CD4-positive, alpha-beta T cell treated with Interleukin-10 for 1 hour (primary cell): ENCODE measurements around the gene GDI2.
"Not testable (repeated sequence)": the region's sequence is repeated elsewhere in the genome, so short reads cannot be mapped to it uniquely, and the experiment has no call there.

ENCODE experiments used
- DNase-seq: peaks from one replicate; pipeline ENCODE4 v3.0.0-alpha.2; 2020

The GDI2 gene

GRCh38 chr10:5777758-5778157, 35.5 kb downstream of the GDI2 start:
- DNase-seq = not testable (repeated sequence)

GRCh38 chr10:5776881-5777197, 36.4 kb downstream of the GDI2 start:
- no peak for DNase-seq

- DNase-seq = no peak
Measured at GRCh38 chr10:5776136-5776880, 36.9 kb downstream of the GDI2 start.

DNA sequence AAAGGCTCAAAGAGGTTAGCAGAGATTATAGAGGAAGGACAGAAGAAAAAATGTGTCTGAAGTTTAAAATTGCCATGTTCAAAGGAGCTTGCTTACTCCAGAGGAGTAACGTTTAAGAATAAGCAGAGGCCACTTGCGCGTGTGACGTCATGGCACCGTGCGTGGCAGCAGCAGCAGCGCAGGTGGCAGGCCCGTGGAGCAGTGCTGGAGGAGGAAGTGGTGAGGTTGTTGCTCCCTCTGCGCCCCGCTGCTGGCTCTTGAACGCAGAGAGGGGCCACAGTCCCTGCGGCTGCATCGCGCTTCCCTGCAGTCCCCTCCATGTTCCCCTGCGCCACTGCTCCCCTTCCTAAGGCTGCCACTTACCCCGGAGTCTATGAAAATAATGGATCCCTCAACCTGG, 37.5 kb downstream of the GDI2 start:
- DNase-seq = peak; percentile 81

GRCh38 chr10:5774987-5775620, 38.1 kb downstream of the GDI2 start:
- DNase-seq = no peak

DNA sequence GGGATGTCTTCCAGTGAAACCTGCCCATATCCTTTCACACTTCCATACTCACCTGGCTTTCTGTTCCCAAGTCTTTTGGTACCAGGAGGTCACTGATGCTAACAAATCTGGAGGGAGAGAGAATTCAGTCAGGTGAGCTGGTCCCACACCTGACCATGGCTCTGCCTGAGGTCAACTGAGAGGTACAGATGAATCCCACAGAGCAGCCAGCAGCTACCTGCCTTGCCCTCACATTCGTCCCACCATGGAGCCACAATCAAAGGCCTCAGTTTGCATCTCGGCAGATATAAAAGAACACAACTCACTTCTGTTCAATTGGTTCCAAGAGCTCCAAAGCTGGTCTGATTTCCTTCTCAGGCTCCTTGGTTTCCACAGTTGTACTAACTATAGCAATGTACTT, 47.0 kb downstream of the GDI2 start:
- no peak for DNase-seq

GRCh38 chr10:5765617-5766016, 47.6 kb downstream of the GDI2 start:
- DNase-seq = no peak

DNA sequence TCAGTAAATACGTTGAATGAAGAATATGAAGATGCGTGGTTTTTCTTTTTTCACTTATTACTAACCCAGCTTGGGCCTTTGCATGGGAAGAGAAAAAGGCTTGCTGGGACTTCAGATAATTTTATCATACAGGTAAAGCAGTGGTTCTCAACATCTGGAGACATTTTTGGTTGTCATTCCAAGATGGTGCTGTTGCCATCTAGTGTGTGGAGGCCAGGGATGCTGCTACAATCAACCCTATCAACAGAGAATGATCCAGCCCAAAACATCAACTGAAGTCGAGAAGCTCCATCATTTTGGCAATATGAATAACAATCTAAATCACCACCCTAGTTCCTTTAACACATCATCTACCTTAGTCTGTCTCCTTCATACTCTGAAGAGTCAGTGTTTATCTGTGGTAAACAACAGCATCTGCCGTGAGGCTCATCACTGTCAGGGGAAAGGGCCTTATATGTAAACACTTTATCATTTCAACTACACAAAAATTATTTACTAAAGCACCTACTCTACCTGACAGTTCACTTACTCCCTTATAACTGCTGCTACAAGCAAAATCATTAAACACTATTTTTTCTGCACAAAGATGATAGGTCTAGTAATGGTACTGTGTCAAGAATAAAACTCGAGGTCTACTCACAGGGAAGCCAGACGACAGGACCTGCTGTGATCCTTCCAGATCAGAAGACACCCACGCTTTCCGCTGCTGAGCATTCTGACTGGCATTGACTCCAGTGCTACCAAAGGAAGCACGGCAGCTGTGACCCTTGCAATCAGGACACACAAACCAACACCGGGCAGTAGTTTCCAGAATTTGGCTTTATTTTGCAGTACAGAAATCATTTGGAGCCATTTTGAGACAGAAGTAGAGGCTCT, 48.6 kb downstream of the GDI2 start:
- no peak for DNase-seq

DNA sequence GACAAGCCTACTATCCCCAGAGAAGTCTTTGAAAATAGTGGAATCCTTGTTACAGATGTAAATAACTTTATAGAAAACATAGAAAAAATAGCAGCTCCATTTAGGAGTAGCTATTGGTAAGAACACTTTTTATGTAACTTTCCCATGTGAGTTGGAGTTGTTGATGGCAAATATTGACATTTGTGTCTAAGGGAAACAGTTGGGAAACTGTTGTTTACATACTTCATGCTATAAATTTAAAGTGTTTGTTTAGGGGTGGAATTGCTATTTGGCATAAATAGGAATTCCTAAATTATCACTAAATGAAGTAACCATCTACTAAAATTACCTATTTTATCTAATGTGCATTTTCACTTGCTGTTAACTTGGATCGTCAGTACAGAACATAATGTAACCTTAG, 50.7 kb downstream of the GDI2 start:
- DNase-seq = no peak

GRCh38 chr10:5761220-5761619, 52.0 kb downstream of the GDI2 start:
- DNase-seq = no peak

DNA sequence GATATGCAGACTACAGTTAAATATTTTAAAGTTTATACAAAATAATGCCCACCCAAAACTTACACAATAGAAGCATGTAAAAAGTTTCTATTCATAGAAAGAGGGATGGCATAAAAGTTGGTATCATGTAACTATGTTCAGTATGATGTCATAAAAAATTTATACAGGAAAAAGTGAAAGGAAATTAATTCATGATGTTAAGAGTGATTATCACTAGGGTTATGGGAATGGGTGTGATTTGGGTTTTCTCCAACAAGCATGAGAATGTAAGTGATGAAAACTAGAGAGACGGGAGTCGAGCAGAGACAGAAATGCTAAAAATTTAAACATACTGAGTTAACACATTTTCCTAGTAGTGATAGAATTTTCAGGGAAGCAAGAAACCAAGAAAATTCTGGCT, 52.7 kb downstream of the GDI2 start:
- no peak for DNase-seq

DNA sequence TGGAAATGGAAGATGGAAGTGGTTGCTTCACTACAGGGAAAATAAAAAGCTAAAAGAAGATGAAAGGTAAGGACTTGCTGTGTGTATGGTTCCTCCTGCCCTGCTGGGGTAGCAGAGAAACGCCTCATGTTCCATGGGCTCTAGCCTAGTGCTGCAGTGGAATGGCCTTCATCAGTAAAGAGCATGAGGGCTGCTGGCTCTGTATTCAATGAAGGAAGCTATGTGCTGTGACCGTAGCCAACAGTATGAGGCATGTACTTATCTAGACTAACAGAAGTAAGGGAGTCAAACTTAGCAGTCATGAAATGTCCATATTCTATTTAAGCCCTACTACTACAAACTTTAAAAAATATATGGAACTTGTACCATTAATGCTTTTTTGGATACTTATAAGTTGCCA, 54.3 kb downstream of the GDI2 start:
- no peak for DNase-seq

- no peak for DNase-seq
Measured at GRCh38 chr10:5757766-5758517, 55.3 kb downstream of the GDI2 start.

GRCh38 chr10:5752301-5752871, 60.8 kb downstream of the GDI2 start:
- DNase-seq = no peak

DNA sequence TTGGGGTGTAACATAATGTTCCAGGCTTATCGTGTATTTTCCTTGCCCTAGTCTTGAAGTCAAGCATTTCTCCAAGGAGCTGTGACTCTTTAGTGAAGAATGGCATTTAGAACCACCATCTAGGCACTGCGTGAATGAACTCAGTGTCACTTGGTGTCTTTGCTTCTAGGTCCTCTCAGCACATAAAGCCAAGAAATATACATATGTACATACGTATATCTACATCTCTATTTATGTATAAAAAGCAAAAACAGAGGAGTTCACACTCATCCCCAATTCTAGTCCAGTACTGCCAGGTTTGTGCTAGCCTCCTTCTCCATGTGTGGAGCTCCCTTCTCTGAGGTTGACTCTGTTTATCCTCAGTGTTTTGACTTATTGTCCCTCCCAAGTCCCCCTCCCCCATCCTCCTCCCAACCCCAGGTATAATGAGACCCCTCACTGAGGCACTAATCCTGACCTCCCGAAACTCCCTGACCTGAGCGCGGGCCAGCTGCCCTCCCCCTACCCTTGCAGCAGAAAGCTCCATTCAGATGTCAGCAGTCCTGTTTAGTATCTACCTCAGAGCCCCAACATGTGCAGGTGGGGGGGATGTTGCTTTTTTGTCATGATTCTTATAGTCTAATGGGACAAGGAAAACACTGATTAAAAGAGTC, 61.5 kb downstream of the GDI2 start:
- no peak for DNase-seq

GRCh38 chr10:5748394-5748803, 64.8 kb downstream of the GDI2 start:
- DNase-seq = no peak

GRCh38 chr10:5746197-5746596, 67.0 kb downstream of the GDI2 start:
- no peak for DNase-seq

GRCh38 chr10:5744849-5745248, 68.4 kb downstream of the GDI2 start:
- no peak for DNase-seq

DNA sequence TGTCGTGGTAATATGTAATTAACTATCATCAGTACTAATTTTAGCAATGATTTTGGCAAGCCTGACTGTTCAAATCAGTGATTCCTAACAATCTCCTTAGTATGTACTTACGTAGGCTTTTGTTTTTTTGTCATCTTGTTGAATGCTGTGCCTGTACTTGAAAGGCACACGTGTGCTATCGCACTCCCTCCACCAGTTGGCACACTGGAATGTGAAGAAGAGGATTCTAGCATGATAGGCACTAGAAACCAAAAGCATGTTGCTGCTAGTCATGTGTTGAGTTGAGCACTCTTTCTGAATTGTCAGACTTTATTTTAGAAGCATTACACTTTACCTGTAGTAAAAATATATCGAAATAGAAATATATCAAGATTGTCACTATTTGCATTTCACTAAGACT, 69.5 kb downstream of the GDI2 start:
- no peak for DNase-seq

GRCh38 chr10:5742116-5742515, 71.1 kb downstream of the GDI2 start:
- DNase-seq = no peak

- DNase-seq = no peak
Measured at GRCh38 chr10:5741276-5741675, 72.0 kb downstream of the GDI2 start.

DNA sequence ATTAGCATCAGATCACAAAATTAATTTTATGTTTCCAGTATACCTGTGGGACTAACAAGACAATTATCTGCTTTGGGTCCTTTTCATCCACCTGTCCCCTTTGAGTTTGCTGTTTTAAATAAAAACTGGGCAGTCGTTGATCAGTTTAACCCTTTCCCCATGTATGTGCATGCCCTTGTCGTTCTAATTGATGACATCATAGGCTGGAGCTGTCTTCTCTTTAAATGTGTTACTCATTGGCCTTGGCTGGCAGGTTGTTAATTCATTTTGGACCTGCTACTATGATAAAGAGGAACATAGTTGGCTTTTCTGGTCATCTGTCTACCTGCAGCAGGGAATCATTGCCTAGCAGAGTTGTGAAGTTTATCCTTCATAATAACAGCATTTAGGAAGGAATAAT, 74.8 kb downstream of the GDI2 start:
- no peak for DNase-seq
